ENCODE measurements around the gene NHLRC4. TPM values are rescaled to one million over a fixed set of nuclear protein-coding genes. Genes with fewer than 3 reads are reported as not detected.
A peak's percentile ranks its signal among the peaks of the same experiment; 100 is the strongest.

The NHLRC4 gene
- total and polyA plus RNA-seq, 2 of the 4 experiments (the other 2 are of a cell fraction) = 0.72 to 0.84 TPM

DNA sequence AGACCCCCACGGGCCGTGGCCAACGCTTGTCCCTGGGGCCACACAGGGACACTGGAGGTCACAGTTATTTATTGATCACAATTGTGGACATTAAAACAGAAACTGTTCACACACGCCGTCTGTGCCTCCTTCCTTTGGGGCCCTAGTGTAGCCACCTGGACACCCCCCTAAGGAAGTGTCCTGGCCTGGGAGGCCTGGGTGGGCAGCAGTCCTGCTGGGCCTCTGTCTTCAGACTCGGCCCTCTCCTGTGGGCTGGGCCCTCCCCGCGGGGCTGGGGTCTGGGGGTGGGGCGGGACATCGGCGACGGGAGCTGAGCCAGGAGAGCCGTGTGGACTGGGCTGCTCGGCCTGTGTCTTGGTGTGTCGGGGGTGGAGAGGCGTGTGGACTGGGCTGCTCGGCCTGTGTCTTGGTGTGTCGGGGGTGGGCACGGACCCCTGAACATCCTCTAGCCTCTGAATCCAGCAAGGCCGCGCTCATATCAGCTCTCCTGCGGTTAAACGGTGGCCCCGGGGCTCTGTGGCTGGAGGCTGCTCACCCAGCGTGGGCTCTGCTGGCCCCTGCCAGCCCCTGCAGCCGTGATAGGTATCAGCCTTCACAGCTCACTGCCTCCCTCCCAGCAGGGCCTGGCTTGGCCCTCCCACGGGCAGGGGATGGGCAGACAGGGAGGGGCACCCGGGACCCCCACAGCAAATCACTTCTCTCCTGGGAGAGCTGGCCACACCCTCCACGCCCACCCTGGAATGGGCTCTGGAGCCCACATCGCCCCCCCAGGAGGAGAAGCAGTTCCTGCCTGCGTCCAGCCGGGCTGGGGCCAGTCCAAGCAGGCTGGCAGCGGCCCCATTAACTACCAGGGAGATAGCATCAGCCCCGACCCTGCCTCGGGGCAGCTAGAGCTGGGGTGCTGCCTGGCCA is 1.1 kb upstream of the NHLRC4 start:
- H3K4me2 ChIP-seq (ENCODE audit: low read depth, low read length) = no peak overlapping the region
- ATAC-seq (ENCODE audit: low read depth) (no peak), DNase-seq (peak; percentile 3)
- H3K4me3 ChIP-seq (ENCODE audit: insufficient read depth, low read depth, low read length) = no peak overlapping the region
- H3K4ac ChIP-seq (ENCODE audit: low read depth, low read length) = no peak overlapping the region
- H3K9me1 ChIP-seq (ENCODE audit: insufficient read depth, low read length) = peaks cover 4% of the 10 kb centered on the region
- in situ Hi-C loops (cut with MboI; ENCODE audit: low sequenced_read_pairs) (no loop called here), dilution Hi-C loops (cut with HindIII; ENCODE audit: low sequenced_read_pairs, unreplicated experiment) (no loop called here), intact Hi-C loops (cut with micrococcal nuclease) (no loop called here)
- POLR2A ChIA-PET (ENCODE audit: unreplicated experiment) = interaction anchor here (0.6 kb wide), 1 partner anchor 157 kb away, joined by 3 read pairs; no protein-coding TSS in a partner anchor
- no peak overlapping the region for H2BK20ac ChIP-seq (ENCODE audit: low read depth, low read length)
- H3K4me1 ChIP-seq (ENCODE audit: control insufficient read depth, insufficient read depth, low read length) = peaks cover 19% of the 10 kb centered on the region
- 40% methylated on average over 14 of the region's 35 CpGs; no CpG with 5 or more reads in 1 of the 2 experiments for WGBS, 2 experiments (ENCODE audit: extremely low coverage in 2 of 2, insufficient read length in 1 of 2)
- H4K91ac ChIP-seq (ENCODE audit: insufficient read depth, low read depth, low read length) = no peak overlapping the region; the same call in 1 of the 2 replicates
- peaks cover 0 to 7% of the 10 kb centered on the region in 2 experiments; a peak in 2 of 4 replicates for H3K79me1 ChIP-seq (ENCODE audit: low read depth in 1 of 2, low read length in 2 of 2)
- H2AFZ ChIP-seq (replicated peaks; ENCODE audit: low read length, poor library complexity) = peak overlapping the region; percentile 69
- no peak overlapping the region for H2BK5ac ChIP-seq (ENCODE audit: low read depth, low read length, poor library complexity, severe bottlenecking)
- 0 out of 2 replicates have a peak overlapping the region, but pooled peaks have one; percentile 8 for H3K14ac ChIP-seq (replicated peaks; ENCODE audit: low read depth, low read length)
- H4K5ac ChIP-seq (ENCODE audit: low read depth, low read length) = peak overlapping the region; percentile 9; the same call in 1 of the 2 replicates
- no peak overlapping the region for H3K9ac ChIP-seq (ENCODE audit: low read depth, low read length)
- no TSS peak for BruUV-seq (replicated peaks)
- H3K36me3 ChIP-seq (ENCODE audit: control insufficient read depth, insufficient read depth, low read length) = no peaks in the 10 kb centered on the region
- H4K20me1 ChIP-seq (ENCODE audit: insufficient read depth, low read length) = peaks cover 6% of the 10 kb centered on the region; the same call in 1 of the 2 replicates
- no peak overlapping the region for H2BK15ac ChIP-seq (ENCODE audit: low read depth, low read length)
- H2BK120ac ChIP-seq (ENCODE audit: low read depth, low read length) = peak overlapping the region; percentile 27; the same call in 1 of the 2 replicates
- peaks cover 21% of the 10 kb centered on the region for H3K27me3 ChIP-seq (ENCODE audit: control insufficient read depth, insufficient read depth, low read length)
- CTCF ChIA-PET = no interaction called here
- no peak overlapping the region for H3K56ac ChIP-seq (ENCODE audit: extremely low read depth, insufficient read depth, low read length)
- no peak overlapping the region for H3K23ac ChIP-seq (ENCODE audit: low read depth, low read length)
- no peak overlapping the region for H3K18ac ChIP-seq (ENCODE audit: low read depth, low read length)
- H4K8ac ChIP-seq (ENCODE audit: low read depth in 2 of 2, low read length in 2 of 2) = peak overlapping the region; percentile 93 to 94; a peak in 2 of 4 replicates
- H2AK5ac ChIP-seq (ENCODE audit: low read depth, low read length) = 0 out of 2 replicates have a peak overlapping the region, but pooled peaks have one; percentile 23
- no peak overlapping the region for H3K27ac ChIP-seq (ENCODE audit: insufficient read depth, low read length)
- H3K9me3 ChIP-seq (ENCODE audit: control insufficient read depth, insufficient read depth, low read length) = no peaks in the 10 kb centered on the region
- H2AK9ac ChIP-seq (replicated peaks; ENCODE audit: low read depth, low read length, poor library complexity) = peak overlapping the region; percentile 22
- TF ChIP-seq MAZ (IDR thresholded peaks at IDR 0.05; ENCODE audit: borderline replicate concordance, low read depth, low read length) = no peak
- no peak for TF ChIP-seq CTCF (conservative IDR thresholded peaks at IDR 0.05; ENCODE audit: low read depth, low read length)
- TF ChIP-seq RCOR1 (IDR thresholded peaks at IDR 0.05; ENCODE audit: insufficient replicate concordance, low read length) = no peak
- TF ChIP-seq, protein P1, sequence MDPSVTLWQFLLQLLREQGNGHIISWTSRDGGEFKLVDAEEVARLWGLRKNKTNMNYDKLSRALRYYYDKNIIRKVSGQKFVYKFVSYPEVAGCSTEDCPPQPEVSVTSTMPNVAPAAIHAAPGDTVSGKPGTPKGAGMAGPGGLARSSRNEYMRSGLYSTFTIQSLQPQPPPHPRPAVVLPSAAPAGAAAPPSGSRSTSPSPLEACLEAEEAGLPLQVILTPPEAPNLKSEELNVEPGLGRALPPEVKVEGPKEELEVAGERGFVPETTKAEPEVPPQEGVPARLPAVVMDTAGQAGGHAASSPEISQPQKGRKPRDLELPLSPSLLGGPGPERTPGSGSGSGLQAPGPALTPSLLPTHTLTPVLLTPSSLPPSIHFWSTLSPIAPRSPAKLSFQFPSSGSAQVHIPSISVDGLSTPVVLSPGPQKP (IDR thresholded peaks at IDR 0.05; ENCODE audit: borderline replicate concordance, low read depth, low read length) = no peak
- TF ChIP-seq CHD1 (IDR thresholded peaks at IDR 0.05; ENCODE audit: low read depth, low read length) = no peak
- no peak for TF ChIP-seq BHLHE40 (IDR thresholded peaks at IDR 0.05; ENCODE audit: low read depth, low read length)
- TF ChIP-seq SMC3 (IDR thresholded peaks at IDR 0.05; ENCODE audit: low read depth, low read length) = no peak
- no peak for TF ChIP-seq RFX5 (IDR thresholded peaks at IDR 0.05; ENCODE audit: low read depth, low read length)
- TF ChIP-seq CEBPB (IDR thresholded peaks at IDR 0.05; ENCODE audit: low read depth, low read length) = no peak
